ENCODE results near the gene COMMD4.

COMMD4 gene

GRCh38 chr15:75356006-75356405, 20.1 kb downstream of the COMMD4 start:
- no peak for DNase-seq (ENCODE audit: low read depth in 2 of 3, low spot score in 2 of 3)

DNA sequence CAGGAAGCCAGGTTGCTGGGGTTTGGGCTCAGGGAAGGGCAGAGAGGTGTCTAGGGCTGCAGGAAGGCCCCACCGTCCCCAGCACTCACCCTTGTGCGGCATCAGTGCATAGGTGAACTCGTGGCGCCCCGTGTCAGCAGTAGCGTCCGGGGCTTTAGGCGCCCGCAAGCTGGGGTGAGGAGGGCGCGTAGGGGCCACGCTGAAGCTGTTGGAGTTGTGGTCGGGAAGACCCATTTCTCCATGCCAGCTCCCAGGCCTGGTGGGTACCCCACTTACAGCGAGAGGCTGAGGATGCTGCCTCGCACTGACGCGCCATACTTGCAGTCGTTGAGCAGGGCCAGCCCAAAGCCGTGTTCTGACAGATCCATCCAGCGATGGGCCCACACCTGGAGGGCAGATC, 20.7 kb downstream of the COMMD4 start:
- DNase-seq (ENCODE audit: low read depth in 2 of 3, low spot score in 2 of 3), result no peak

- no peak for DNase-seq (ENCODE audit: low read depth in 2 of 3, low spot score in 2 of 3)
Measured at GRCh38 chr15:75357976-75358673, 22.3 kb downstream of the COMMD4 start.

- no peak for DNase-seq (ENCODE audit: low read depth in 2 of 3, low spot score in 2 of 3)
Measured at GRCh38 chr15:75358771-75359536, 23.1 kb downstream of the COMMD4 start.

DNA sequence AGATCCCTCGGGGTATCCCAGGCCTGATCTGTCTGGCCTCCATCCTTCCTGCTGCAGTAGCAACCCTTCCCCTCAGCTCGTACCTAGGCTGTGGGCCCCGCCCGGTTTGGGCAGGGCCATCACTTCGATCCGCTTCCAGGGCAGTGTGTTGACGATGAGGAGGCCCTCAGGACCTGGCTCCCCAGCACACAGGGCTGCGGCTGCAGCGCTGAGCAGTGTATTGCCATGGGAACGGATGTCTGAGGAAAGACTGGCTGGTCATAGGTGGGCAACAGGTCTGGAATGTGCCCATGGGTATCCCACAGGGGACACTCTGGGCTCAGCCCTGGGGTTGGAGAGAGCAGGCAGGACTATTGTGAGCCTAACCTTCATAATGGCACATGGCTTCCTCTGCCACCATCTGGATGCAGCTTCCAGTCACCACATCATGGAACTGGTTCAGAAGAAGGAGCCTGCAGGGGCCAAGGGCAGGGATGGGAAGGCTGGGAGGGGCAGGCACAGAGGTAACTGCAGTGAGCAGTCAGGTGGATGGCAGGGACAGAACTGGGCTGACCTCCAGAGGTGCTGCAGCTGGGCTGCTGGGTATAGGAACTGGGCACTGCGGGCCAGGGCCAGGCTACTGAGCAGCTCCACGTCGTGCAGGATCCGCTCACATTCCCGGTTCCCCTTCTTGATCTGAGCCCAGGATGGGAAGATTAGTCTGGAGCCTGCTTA, 23.8 kb downstream of the COMMD4 start:
- DNase-seq (ENCODE audit: low read depth in 2 of 3, low spot score in 2 of 3), result no peak

DNA sequence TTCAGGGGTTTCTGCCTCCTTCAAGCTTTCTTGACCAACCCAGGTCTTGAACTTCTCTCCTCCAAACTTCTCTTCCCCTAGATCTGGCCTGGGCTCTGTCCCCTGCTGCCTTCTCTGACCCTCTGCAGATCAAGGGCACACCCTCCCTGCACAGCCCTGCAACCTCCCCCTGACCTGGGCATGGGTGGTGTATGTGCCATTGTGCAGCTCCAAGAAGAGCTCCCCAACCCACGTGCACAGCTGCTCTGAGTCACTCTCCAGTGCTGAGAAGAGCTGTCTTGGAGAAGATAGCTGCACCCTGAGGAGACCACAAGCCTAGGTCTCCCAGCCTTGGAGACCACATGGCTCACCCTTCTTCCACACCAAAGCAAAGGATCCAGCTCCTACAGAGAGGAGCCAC, 24.5 kb downstream of the COMMD4 start:
- DNase-seq (ENCODE audit: low read depth in 2 of 3, low spot score in 2 of 3), result no peak

- DNase-seq (ENCODE audit: low read depth in 2 of 3, low spot score in 2 of 3), result no peak
Measured at GRCh38 chr15:75360856-75361255, 25.0 kb downstream of the COMMD4 start.

DNA sequence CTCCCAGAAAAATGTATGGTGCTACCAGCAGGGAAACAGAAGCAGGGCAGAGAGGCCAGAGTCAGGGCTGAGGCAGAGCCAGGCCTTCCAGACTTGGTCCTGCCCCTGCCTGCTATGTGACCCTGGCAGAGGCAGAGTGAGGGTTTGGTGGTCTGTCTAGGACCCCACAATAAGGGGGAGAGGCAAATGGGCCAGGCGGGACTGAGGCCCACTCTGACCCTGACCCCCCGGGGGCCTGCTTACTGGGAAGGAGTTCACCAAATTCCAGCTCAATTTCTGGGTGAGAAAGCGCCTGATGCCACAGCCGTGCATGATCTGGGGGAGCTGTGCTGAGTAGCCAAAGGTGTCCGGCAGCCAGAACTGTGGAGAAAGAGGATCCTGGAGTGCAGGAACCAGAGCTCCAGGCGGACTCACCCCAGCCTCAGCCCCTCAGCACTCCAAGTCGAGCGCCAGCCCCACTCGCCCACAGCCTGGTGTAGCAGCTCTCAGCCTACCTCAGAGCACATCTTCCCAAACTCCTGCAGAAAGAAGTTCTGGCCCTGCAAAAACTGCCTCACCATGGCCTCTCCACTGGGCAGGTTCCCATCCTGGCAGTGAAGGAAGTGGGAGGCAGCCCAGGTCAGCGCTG, 25.6 kb downstream of the COMMD4 start:
- DNase-seq (ENCODE audit: low read depth in 2 of 3, low spot score in 2 of 3), result no peak

DNA sequence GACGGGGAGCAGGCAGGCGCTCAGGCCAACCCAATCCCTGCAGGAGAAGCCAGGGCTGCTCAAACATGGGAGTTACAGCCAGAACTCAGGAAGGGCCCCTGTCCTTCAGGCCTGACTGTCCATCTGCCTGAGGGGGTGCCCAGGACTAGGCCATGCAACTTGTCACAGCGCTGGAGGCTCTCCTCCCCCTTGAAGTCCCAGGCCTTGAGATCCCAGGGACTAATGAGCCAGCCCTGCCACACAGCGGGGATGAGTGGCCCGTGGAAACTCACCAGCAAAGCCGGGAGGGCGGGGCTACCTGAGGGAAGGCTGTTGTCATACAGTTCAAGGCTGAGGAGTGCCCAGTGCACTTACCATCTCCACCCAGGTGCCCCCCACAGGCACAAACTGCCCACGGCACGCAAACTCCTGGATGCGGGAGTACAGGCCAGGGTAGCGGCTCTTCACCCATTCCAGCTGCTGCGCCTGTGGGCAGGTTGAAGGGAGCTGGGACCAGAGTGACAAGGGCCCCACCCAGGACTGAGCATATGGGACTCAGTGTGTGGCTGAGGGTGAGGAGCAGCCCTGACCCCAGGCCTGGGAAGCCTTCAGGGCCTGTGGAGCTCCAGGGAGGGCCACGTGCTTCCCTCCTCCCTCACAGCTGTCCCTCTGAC, 26.3 kb downstream of the COMMD4 start:
- DNase-seq (ENCODE audit: low read depth in 2 of 3, low spot score in 2 of 3), result no peak

DNA sequence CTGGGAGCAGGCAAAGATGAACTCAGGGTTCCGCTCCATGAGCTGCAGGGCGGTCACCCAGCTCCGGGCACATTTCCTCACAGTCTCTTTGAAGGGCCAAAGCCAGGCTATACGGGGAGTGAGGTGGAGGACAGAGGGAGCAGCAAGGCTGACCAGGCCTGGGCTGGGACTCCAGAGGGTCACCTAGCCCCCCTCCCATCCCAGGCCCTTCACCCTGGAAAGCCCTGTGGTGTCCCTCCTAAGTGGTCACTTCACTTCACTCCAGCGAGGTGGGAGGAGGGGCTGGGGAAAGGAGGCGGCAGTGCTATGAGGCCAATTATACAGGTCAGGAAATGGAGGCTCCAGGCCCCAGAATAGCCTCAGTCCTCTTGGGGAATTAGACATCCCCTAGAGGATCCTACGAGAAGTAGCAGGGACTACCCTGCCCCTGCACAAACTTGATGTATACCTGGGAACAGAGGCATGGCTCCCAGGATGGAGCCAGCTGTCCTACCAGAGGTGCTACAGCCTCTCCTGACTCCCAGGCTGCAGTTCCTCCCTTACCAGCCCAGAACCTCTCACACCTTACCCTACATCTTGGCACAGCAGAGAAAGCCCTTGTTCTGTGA, 26.9 kb downstream of the COMMD4 start:
- DNase-seq (ENCODE audit: low read depth in 2 of 3, low spot score in 2 of 3), result no peak

- DNase-seq (ENCODE audit: low read depth in 2 of 3, low spot score in 2 of 3), result no peak
Measured at GRCh38 chr15:75363786-75364185, 27.9 kb downstream of the COMMD4 start.

DNA sequence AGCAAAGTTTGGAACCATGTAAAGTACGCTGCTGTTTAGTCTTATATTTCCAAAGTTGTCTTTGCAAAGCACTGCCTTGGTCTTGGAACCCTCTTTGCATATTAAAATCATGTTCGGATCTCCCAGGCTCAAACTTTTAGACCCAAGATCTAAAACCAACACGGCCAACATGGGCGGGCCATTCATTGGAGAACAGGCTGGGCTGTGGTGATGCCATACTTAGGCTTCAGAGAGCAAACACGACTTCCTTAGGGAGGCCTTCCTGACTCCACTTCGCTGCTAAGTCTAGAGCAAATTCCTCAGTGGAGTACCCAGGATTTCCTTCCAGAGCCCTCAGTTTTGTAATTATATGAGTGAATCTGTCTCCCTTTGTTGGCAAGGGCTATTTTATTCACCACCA, 29.0 kb downstream of the COMMD4 start:
- no peak for DNase-seq (ENCODE audit: low read depth in 2 of 3, low spot score in 2 of 3)

DNA sequence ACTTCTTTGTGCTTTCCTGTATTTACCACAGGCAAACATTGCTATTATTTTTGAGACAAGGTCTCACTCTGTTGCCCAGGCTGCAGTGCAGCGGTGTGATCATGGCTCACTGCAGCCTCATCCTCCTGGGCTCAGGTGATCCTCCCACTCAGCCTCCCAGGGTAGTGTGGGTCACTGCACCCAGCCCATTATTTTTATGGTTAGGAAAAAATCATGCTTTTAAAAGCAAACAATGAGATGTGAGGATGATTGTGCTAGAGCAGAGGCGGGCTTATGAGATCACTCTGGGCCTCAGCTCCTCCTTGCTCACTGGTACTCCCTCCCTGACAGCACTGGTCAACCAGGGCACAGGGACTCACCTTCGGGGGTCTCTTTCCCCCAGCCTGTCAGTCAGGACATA, 30.3 kb downstream of the COMMD4 start:
- no peak for DNase-seq (ENCODE audit: low read depth in 2 of 3, low spot score in 2 of 3)

- DNase-seq (ENCODE audit: low read depth in 2 of 3, low spot score in 2 of 3), result no peak
Measured at GRCh38 chr15:75367006-75367405, 31.1 kb downstream of the COMMD4 start.

DNA sequence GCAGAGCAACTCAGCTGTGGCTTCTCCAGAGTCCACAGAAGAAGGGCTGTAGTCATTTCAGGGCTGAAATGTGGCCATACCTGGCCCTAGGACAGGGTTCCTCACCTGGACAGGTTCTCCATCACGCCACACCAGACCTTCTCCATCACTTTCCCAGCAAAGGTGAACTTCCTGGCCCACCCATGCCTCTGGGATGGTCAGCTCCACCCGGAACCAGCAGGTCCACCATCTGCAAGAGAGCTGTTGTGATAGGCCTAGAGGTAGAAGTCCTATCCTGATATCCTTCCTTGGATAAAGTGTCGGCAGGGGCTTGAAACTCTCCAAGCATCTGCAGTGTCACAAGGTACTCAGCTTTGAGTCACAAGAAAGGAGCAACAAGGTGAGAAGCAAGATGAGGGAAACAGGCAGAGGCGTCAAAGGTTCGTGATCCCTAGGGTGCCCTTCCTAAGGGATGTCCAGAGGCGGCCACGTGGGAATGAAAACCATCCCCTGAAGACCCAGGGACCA, 31.6 kb downstream of the COMMD4 start:
- DNase-seq (ENCODE audit: low read depth in 2 of 3, low spot score in 2 of 3), result no peak

DNA sequence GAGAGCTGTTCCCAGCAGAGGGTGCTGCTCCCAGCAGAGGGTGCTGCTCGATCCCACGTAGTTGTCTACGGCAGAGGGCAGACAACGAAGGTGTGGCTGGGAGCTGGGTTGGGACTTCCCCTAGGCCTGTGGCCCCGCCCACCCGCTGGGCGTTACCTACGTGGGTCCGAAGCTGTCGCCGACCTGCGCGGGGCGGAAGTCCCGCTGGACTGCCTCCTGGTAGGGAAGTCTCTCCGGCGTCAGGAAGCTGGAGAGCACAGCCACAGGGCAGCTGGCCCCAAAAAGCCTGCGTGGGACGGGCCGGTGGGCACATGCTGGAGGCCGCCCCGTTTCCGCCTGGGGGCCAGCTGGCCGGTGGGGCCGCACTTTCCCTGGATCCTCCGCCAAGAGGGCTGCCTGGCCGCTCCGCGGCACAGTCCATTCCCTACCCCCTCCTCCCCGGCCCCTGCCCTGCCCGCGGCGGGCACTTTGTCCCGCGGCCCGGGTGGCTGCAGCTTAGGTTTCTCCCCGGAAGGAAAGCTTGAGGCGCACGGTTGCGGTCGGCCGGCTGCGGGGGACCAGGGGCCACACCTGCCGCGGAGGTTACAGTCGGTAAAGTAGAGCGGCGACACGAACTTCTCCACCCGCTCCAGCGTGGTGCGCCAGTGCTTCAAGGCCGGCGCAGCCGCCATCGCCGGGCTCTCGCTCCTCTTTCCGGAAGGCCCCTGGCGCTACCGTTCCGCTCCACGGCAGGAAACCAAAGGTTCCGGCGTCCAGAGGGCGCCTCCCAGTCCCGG, 32.2 kb downstream of the COMMD4 start, which contains the start of gene MAN2C1:
Gene MAN2C1, minus strand, starts transcription at position 695 of the 776 bp plus-strand sequence. Its CDS starts 24 bp downstream, at position 671.
- peak; percentile 84 to 91 (median 87) for DNase-seq (ENCODE audit: low read depth in 2 of 3, low spot score in 2 of 3)

DNA sequence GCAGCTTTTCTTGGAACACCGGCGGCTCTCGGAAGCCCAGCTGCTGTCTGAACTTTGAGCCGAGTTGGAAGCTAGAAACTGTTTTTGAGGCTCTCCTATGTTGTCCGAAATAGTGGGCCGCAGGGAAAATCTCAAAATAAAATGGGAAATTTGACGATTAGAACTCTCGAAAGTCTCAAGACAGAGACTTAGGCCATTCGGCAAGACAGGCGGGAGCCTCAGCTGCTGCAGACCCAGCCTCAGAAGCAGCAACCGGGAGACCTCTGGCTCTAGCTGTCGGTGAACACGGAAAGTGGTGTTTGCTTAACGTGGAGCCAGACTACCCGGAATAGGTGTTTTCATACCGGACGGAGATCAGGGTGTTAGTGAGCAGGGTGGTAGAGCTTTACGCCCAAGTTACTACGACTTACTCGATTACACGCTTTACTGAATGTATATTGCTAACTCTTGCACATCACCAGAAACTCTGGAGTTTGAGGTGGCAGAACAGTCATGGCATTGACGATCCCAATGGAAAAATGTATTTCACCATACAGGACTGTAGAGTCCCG, 32.9 kb downstream of the COMMD4 start:
- no peak for DNase-seq (ENCODE audit: low read depth in 2 of 3, low spot score in 2 of 3)

GRCh38 chr15:75369897-75370581, 34.2 kb downstream of the COMMD4 start:
- DNase-seq (ENCODE audit: low read depth in 2 of 3, low spot score in 2 of 3), result no peak

DNA sequence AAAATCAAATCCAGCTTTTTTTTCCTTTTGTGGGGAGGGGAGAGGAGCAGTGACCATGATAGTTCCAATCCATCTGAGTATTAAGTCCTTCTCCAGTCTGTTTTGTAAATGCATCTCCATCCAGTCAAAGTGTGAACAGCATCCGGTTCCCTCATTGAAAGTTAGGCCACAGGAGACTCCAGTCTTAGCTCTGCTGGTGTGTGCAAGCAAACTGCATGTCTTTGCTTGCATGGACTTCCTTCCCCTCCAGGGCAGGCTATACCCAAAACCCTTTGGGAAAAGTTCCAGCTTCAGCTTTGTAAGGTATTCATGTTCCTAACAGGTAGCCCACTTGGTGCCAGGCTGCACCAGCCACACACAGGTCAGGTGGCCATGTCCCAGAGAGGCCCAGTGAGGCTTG, 35.6 kb downstream of the COMMD4 start:
- DNase-seq (ENCODE audit: low read depth in 2 of 3, low spot score in 2 of 3), result no peak

Data from activated CD8-positive, alpha-beta memory T cell treated with anti-CD3 and anti-CD28 coated beads for 48 hours (primary cell).